HG03521 (cell line): ENCODE data around the gene ATRNL1.
"Not testable (repeated sequence)": the region's sequence is repeated elsewhere in the genome, so short reads cannot be mapped to it uniquely, and the experiment has no call there.

ENCODE experiments used
- ATAC-seq: cut with Tn5 transposase; IDR thresholded peaks from one replicate; pipeline ENCODE4 v1.9.1; 2021; ENCODE audit warnings: mild to moderate bottlenecking, moderate library complexity; ENCODE audit not compliant: unreplicated experiment

Gene ATRNL1

DNA sequence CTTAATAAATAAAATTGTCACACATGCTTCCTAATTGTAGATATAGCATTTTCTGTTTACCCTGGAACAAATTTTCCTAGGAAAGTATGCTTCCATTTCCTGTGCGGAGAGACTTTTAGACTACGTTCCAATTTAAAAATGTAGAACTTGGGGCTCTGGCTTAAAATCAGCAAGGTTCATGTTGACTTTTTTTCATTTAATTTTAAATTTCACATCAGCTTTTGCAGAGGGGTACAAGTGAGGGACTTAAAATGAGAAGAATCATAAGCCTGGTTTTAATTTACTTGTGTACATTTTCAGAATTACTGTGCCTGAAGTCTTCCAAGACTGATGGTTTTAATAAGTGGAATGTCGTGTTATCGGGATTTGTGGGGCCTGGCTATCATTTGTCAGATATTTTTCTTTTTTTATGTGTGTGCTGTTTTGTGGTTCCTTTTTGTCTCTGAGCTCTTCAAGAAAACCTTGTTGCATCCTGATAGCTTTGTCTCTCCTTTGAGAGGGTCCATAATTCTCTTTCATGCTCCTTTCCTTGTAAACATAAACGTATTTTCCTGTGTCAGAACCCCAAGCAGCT is 8.8 kb upstream of the ATRNL1 start:
- no peak for ATAC-seq

DNA sequence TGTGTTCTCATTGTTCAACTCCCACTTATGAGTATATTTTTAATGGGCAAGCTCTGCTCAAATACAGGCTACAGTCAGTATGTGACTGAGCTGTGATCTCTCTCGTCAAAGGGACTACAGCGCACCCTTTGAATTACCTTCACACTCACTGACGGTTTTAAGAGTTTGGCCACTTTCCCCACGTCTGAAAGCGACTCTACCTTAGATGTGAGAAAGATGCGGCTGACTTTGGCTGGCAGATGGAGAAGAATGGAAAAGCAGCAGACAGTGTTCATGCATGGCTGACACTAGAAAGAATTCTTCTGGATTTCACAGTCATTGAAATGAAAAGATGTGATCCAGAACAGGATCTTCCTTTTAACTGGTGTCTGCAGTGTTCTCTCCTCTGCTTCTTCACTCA is 2.0 kb upstream of the ATRNL1 start:
- no peak for ATAC-seq

DNA sequence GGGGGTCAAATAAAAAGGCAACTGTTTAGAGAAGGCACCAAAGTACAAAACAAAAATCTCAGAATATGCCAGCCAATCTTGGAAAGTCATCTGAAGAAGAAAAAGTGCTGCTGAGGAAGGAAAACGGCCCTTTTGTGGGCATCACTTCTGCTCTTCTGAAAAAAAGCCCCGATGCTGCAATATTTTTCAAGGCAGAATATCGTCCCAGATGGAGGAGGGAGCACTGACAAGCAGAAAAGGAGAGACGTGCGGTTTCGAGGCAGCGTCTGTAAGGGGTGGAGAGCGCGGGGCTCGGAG is 959 bp upstream of the ATRNL1 start:
- no peak for ATAC-seq

- ATAC-seq = peak; percentile 68
These were observed 445 bp upstream of the ATRNL1 start for GRCh38 chr10:115092555-115093285.

DNA sequence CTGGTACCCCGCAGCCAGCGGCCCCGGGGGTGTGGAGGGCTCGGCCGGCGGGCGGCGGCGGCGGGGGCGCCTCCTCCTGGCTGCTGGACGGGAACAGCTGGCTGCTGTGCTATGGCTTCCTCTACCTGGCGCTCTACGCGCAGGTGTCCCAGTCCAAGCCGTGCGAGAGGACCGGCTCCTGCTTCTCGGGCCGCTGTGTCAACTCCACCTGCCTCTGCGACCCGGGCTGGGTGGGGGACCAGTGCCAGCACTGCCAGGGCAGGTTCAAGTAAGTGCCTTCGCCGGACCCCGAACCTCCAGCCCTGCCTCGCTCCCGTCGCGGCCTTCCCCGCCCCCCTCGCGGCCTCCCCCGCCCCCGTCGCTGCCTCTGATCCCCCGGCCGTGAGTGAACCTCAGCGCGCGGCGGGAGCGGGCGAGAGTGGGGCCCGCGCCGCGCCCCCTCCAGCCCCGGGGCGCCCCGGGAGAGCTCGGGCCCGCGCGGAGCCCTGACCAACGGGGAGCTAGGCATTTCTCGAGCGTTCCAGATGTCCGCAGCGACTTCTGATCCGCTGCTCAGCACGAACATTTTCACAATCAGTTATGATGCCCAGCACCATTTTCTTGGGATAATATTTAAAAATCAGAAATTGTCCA is 727 bp downstream of the ATRNL1 start:
- peak; percentile 37 for ATAC-seq

GRCh38 chr10:115094416-115095140 is 1.4 kb downstream of the ATRNL1 start:
- ATAC-seq = no peak

- no peak for ATAC-seq
These were observed 2.6 kb downstream of the ATRNL1 start for GRCh38 chr10:115095758-115096157.

DNA sequence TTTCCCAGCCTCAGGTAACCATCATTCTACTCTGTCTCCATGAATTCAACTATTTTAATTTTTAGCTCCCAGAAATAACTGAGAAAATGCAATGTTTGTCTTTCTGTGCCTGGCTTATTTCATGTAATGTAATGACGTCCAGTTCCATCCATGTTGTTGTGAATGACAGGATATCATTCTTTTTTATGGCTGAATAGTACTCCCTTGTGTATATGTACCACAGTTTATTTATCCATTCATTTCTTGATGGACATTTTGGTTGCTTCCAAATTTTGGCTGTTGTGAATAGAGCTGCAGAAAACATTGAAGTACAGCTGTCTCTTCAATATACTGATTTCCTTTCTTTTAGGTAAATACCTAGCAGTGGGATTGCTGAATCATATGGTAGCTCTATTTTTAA is 10.5 kb downstream of the ATRNL1 start:
- ATAC-seq = no peak

DNA sequence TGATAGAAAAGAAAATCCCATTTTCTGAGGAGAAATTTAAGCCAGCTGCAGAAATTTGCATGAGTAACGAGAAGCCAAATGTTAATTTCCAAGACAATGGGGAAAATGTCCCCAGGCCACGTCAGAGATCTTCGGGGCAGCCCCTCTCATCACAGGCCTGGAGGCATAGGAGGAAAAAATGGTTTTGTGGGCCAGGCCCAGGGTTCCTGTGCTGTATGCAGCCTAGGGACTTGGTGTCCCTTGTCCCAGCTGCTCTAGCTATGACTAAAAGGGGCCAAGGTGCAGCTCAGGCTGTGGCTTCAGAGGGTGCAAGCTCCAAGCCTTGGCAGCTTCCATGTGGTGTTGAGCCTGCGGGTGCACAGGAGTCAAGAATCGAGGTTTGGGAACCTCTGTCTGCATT is 12.2 kb downstream of the ATRNL1 start:
- ATAC-seq = not testable (repeated sequence)

GRCh38 chr10:115107830-115108229 is 14.7 kb downstream of the ATRNL1 start:
- no peak for ATAC-seq

- no peak for ATAC-seq
These were observed 24.1 kb downstream of the ATRNL1 start for GRCh38 chr10:115117301-115117700.

- no peak for ATAC-seq
These were observed 25.2 kb downstream of the ATRNL1 start for GRCh38 chr10:115118346-115118745.

DNA sequence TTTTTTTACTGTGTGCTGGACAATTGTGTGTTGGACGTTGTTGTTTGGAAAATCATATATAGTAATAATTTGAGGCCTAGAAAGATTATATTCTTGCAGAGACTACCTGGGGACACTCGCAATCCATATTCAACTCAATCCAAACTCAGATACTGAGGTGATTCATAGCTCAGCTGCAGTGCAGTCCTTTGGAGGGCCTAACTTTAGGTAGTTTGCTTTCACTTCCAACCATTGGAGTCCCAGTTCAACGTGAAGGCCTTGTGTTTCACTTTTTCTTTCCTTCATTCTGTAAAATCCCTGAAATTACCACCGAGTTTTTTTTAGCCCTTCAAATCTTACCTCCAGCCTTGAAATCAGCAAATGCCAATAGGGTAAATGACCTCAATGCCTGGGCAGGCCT is 32.3 kb downstream of the ATRNL1 start:
- no peak for ATAC-seq

GRCh38 chr10:115129752-115130151 is 36.6 kb downstream of the ATRNL1 start:
- ATAC-seq = no peak

DNA sequence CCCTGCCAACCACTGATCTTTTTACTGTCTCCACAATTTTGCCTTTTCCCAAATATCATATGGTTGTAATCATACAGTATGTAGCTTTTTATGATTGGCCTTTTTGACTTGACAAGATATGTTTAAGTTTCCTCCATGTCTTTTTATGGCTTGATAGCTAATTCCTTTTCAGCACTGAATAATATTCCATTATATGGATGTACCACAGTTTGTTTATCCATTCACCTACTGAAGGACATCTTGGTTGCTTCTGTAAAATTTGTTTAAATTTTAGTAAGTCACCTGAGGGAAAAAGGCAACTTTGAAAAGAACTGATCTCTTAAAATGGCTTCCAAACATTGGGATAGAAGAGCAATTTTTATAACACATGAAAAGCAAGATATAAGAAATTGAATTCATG is 43.5 kb downstream of the ATRNL1 start:
- ATAC-seq = no peak

DNA sequence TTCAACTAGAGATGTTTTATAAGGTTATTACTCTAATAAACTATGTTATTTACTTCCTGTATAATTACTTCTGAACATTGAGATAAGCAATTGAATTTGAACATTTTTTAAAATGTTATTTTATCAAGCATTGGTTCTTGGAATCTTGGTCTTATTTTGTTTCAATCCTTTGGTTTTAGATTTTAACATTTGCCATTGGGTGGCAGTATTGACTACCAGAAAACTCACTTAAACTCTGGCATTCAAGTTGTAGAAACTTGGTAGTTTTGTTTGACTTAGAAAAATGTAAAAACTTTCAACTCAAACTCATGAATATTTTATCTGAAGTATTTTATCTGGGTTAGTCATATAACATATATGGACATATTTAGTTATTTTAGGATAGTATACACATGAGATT is 48.1 kb downstream of the ATRNL1 start:
- ATAC-seq = no peak

DNA sequence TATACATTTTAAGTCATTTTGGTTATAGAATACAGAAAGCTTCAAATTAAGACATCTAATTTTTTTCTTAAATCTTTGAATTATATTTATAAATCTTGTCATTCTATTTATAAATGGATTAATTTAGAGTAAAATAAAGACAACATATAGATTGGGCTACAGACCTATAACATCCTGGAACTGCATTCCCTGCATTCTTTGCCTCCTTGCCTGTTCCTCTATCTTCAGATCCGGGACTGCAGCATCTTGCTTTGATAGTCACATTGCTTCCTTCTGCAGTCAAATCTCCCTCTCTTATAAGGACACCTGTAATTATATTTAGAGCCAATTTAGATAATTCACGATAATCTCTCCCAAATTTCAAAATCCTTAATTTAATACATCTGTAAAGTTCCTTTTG is 64.2 kb downstream of the ATRNL1 start:
- ATAC-seq = no peak

DNA sequence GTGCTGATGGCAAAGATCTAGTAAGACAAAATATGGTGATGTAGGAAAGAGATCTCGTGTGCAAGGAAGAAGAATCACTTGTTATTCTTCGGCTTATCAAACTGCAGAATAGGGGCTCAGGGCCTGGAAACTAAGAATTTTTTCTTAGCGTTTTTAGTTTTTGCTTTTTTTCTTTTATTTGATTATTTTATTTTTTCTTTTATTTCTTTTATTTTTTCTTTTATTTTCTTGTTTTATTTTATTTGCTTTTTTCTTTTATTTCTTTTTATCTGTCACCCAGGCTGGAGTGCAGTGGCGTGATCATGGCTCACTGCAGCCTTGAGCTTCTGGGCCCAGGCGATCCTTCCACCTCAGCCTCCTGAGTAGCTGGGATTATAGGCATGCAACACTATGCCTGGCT is 70.0 kb downstream of the ATRNL1 start:
- no peak for ATAC-seq

- ATAC-seq = no peak
These were observed 71.1 kb downstream of the ATRNL1 start for GRCh38 chr10:115164220-115164619.

DNA sequence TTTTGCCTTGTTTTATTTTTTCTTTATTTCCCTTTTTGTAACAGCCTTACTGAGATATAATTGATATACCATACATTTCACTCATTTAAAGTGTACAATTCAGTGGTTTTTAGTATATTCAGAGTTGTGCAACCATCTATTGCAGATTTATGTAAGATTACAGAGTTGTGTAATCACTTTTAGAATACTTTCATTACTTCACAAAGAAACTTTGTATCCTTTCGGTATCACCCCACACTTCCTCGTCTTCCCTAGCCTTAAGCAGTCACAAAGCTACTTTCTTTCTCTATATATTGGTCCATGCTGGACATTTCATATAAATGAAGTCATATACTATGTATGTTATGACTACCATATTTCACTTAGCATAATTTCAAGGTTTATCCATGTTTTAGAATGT is 74.6 kb downstream of the ATRNL1 start:
- ATAC-seq = no peak

DNA sequence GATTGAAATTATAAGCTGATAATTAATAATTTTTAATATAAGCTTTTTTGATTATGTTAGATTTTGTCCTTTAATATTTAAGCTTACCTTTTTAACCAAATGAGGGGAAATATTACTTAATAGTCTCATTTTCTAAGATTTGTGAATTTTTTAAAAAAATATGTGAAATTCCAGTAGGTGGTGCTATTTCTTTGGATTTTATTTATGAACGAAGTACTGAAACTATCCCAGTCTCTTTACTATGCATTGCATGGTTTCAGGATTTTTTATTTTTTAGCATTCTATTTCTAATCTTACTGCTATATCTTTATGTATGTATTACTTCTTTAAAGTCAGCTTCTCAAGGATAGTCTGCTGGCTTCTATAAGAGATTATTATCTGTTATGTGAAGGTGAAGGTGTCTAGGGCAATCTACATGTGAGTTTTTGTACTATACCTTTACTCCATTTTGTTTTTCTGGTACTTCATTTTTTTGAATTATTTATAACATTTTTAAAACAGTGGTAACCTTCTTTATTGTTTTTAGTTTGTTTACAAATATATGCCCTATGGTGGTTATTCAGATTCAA is 78.3 kb downstream of the ATRNL1 start:
- ATAC-seq = no peak
